HG03571 (cell line): ENCODE results near the gene STC2.
"Not testable (repeated sequence)": the region's sequence is repeated elsewhere in the genome, so short reads cannot be mapped to it uniquely, and the experiment has no call there.

Experiments
- ATAC-seq: cut with Tn5 transposase; IDR thresholded peaks from one replicate; pipeline ENCODE4 v1.9.1; 2021; ENCODE audit not compliant: unreplicated experiment

STC2 gene

GRCh38 chr5:173327948-173328843, at the start of gene STC2:
STC2 (minus strand) TSS chr5:173328414; CDS start chr5:173328193, 221 bp downstream.
- ATAC-seq, result peak; percentile 41

DNA sequence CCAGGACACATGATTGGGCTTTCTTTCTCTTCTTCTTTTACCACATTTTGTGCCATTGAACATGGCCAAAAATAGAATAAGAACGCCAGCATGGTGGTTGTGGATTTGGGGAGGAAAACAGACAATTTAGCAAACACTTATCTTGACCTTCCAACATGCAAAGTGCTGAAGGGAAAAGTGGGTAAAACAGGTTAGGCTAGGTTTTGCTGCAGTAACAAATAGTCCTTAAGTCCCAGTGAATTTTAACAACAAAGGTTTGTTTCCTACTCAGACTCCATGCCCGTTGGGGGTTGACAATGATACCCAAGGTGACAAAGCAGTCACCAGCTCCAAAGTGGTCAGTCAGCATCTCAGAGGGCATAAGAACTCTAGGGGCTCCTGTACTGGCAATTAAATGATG, 43.2 kb upstream of the STC2 start:
- no peak for ATAC-seq

DNA sequence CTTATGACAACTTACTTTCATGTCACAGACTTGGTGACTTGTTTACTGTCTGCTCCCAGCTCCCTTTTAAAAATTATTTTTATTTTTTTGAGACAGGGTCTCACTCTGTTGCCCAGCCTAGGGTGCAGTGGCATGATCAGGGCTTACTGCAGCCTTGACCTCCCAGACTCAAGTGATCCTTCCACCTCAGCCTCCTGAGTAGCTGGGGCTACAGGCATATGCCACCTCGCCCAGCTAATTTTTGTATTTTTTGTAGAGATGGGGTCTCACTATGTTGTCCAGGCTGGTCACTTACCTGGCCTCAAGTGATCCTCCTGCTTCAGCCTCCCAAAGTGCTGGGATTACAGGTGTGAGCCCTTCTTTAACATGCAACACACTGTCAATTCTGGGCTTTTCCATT, 35.2 kb upstream of the STC2 start:
- ATAC-seq, result not testable (repeated sequence)

- no peak for ATAC-seq
These were observed 27.3 kb upstream of the STC2 start for GRCh38 chr5:173355561-173355960.

- no peak for ATAC-seq
These were observed 26.4 kb upstream of the STC2 start for GRCh38 chr5:173354645-173355044.

GRCh38 chr5:173352366-173353349, 24.4 kb upstream of the STC2 start:
- ATAC-seq, result no peak

DNA sequence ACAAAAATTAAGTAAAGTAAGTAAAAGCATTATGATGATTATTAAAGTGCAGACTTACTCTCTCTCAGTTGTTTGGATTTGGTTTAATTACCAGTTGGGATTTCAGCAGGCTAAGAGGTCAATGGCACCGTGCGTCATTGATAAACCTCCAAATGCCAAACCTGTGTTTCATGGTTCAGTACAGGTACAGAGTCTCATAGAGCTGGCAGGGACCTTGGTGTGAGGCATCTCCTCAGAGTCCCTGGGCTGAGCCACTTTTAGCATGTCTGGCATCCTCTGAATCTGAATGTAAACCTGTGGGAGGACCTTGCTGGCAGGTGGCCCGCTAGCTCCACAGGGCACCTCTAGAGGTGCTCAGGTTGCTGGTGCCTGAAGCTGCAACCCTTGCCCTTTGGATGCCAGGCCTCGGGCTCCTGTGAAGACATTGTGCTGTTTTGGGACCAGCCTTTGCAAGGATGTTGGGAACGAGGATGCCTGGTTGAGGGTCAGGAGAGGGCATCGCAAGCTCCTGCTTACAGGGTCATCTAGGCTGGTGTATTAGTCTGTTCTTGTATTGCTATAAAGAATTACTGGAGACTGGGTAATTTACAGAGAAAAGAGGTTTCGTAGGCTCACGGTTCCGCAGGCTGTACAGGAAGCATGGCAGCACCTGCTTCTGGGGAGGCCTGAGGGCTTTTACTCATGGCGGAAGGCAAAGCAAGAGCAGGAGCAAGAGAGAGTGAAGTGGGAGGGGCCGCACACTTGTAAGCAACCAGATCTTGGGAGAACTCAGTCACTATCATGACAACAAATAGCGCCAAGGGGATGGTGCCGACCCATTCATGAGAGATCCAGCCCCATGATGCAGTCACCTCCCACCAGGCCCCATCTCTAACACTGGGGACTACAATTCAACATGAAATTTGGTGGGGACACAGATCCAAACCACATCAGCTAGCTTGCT, 14.9 kb upstream of the STC2 start:
- ATAC-seq, result no peak

GRCh38 chr5:173341961-173342430, 13.8 kb upstream of the STC2 start:
- ATAC-seq, result no peak

- ATAC-seq, result no peak
These were observed 12.8 kb upstream of the STC2 start for GRCh38 chr5:173340984-173341383.

GRCh38 chr5:173340451-173340850, 12.2 kb upstream of the STC2 start:
- no peak for ATAC-seq

GRCh38 chr5:173339286-173339685, 11.1 kb upstream of the STC2 start:
- ATAC-seq, result no peak

DNA sequence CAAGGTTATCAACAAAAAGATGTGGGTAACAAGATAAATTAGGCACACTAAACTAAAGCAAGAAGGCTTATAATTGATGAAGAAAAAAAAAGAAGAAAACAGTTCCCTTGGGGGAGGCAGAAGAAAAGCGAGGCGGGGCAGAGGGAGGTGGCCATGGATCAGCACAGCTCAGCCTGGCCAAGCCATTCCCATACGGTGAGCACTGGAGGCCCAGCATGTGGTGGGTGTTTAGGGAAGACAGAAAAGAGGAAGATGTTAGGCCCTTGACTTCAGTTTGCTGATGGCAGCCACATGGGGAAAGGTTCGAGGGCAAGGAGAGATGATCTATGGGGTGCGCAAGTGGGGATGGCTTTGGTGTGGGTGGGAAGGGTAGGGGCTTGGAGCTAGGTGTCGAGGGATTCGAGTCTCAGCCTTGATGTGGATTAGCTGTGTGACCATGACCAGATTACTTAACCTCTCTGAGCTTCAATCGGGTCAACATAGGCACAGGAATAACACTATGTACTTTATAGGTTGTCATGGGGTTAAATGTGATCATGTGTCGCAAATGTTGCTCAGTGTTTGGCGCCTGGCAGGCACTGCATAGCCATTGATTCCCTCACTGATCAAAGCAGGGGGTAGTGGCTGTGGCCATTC, 10.3 kb upstream of the STC2 start:
- no peak for ATAC-seq

DNA sequence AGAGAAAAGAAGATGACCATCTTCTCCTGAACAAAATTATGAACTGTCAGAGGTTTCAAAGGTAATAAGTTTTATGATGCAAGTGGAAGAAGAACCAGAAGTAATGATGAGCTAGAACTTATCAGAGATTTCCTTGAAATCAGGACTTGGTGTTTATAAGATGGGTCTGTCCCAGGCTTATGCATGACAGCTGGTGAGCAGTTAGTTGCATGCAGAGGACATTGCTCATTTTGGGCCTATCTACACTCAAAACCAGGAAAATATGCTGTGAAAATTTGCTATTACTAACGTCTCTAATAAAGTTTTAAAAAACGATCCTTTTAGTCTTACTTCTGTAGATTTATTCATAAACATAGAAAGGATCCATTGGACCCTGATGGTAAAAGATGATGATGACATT, 6.6 kb upstream of the STC2 start:
- ATAC-seq, result no peak

GRCh38 chr5:173333925-173334661, 5.9 kb upstream of the STC2 start:
- no peak for ATAC-seq

- ATAC-seq, result peak; percentile 56
These were observed 3.8 kb upstream of the STC2 start for GRCh38 chr5:173331956-173332479.

GRCh38 chr5:173331287-173331686, 3.1 kb upstream of the STC2 start:
- ATAC-seq, result no peak

DNA sequence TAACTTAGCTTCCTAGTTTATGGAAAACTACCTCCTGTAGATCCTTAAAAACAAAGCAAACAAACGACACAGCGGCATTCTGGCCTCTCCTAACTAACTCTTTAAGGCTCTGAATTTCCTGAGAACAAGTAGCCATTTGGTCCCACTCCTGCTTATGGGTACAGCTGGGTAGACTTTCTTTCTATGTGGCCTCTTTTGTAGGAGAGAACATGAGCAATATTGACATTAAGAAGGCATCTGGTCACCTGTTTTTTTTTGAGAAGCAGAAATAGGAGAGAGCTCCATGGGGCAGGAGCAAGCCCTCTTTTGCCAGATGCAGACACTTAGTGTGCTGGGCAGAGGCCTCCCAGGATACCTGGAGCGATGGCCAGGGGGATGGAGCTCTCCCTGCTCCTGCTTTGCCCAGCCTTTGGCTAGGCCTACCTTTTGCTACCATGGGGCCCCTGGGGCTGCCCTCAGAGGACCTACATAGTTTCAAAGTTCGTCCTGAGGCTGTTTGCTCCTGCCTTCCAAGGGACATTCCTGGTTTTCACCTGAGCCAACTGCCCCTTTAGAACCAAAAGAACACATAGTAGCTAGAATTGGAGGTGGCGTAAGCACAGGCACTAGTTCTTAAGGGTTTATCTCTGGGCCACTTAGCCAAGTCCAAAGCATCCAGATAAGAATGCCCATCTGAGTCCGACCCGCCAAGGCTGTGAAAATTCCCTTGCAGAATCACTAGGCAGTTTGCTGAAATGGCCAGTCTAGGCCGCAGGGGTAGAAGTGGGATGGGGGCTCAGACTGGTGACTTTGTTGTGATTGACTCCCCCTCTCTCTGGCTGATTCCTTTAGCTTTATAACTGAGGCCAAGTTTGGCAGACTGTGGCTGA, 2.4 kb upstream of the STC2 start:
- ATAC-seq, result no peak
